ENCODE measurements around the gene NFIX.

The NFIX gene

DNA sequence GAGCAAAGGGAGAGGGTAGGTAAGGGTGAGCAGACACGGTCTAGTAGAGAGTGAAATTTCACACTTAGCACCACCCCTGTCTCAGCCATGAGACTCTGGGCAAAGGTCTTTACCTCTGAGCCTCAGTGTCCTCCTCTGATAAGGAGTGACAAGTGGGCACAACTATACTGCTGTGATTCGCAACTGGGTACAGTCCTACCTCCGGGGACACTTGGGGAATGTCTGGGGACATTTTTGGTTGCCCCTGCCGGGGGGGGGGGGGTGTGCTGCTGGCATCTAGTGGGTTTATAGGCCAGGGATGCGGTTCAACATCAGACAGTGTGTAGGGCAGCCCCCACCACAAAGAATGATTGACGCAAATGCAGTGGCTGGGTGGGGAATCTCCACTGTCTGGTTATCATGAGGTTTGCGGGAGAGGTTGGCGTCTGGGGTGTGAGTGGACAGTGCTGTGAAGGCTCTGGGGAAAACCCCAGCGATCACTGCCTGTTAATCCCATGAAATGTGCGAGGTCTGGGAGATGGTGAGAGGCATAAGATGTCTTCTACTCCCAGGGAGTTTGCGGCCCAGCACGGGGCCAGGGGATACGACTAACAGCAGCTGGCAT lies 127.1 kb downstream of the NFIX start:
- no peak for DNase-seq (ENCODE audit: low spot score)

DNA sequence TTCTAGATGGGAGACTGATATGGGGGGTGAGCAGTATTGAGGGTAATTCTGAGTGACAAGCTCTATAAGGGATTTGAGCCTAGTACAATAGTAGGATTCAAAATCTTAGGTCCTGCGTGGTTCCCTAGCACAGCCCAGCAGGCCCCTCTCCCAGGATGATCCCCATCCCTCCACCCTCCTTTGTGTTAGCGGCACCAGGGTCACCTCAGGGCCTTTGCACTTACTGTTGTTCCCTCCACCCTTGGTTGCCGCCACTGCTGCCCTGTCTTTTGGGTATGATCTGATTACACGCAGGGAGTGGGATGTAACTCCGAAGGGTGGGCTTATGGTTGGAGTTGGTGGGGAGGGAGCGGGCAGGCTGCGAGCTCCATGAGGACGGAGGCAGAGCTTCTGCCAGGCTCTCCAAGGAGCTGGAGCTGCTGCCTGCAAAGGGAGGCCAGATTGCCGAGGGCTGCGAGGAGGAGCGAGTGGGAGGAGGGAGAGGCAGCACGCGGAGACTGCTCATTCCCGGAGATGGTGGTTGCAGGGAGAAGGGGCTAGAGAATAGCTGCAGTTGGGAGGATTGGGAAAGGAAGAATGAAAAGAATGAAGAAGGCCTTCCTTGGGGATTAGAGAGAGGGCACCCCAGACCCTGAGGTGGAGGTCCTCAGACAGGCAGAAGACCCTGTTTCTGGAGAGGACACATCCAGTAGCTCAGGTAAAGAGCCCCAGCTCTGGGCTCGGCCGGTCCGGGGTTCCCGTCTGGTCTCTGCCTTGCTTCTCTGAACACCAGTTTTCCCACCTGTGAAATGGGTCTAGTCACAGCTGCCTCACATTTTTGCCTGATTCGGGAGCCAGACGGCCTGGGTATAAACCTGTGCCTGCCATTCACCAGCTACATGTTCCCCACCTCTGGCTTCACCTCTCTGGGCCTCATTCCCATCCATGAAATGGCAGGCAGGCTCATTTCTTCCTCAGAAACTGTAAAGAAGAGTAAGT lies 128.0 kb downstream of the NFIX start:
- DNase-seq (ENCODE audit: low spot score), result no peak

DNA sequence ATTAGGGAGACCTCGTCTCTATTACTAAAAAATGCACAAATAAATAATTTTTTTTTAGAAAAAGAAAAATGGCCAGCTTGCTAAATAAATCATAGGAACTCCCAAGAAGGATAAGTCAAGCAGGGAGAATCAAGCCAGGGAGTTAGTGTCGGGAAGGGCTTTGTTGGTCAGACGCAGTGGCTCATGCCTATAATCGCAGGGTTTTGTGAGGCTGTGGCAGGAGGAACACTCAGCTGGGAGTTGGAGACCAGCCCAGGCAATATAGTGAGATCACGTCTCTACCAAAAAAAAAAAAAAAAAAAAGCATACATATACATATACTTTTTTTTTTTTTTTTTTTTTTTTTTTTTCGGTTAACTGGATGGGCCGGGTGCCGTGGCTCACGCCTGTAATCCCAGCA lies 131.8 kb downstream of the NFIX start:
- DNase-seq (ENCODE audit: low spot score), result no peak

DNA sequence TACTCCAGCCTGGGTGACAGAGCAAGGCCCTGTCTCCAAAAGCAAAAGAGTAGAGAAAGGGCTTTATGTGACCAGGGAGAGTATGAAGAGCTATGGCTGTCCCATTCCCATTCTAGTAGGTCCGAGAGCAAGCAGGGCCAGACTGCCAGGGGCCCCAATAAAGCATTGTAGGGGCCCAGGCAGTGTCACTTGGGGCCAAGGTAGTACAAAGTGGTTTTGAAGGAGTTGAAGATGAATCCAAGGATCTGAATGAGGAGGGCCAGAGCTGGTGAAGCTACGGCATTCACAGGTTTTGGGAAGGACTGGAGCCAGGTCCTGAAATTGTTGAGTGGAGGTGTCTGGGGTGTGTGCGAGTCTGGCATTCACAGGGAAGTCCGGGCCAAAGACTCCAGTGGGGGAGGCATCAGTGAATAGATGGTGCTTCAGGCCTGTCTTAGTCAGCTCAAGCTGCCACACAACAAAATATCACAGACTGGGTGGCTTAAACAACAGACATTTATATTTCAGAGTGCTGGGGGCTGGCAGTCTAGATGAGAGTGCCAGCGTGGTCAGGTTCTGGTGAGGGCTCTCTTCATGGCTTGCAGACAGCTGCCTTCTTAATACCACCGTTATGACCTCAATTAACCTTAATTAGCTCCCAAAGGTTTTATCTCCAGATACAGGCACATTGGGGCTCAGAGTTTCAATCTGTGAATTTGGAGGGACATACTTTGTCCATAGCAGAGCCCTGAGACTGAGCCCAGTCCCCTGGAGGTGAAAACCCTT lies 132.7 kb downstream of the NFIX start:
- DNase-seq (ENCODE audit: low spot score), result no peak

DNA sequence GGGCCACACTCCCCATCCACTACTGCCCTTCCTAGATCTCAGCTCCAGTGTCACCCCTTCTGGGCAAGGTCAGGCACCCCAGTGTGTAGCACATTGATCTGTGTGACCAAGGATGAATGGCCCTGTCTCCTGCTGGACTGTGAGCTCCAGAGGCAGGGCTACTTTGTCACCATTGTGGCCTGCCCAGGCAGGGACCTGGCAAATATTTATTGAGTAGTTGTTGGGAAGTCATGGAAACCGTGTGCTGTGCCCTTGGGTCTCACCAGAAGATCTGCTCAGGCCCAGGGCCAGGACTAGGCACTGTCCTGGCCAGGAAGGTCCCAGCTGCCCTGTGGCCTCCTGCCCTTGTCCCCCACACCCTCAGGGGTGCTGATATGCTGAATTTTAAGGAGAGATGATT lies 133.3 kb downstream of the NFIX start:
- DNase-seq (ENCODE audit: low spot score), result no peak

DNA sequence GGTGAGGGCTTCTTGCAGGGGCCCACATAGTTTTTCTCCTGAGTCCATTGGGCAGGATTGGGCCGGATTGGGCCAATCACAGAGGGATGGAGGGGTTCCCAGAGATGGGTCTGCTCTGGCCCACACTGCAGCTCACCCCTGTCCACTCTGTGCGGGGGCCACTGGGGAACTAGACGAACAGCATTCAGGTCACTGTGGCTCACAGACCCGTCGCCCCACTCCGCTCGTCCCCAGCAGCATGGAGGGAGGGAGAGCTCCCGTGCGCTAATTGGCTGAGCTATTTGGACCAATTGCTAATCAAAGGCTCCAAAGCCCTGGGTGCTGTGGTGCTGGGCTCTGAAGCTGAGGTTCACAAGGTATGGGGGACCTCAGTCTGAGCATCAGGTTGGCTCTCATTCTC lies 134.1 kb downstream of the NFIX start:
- DNase-seq (ENCODE audit: low spot score), result no peak

DNA sequence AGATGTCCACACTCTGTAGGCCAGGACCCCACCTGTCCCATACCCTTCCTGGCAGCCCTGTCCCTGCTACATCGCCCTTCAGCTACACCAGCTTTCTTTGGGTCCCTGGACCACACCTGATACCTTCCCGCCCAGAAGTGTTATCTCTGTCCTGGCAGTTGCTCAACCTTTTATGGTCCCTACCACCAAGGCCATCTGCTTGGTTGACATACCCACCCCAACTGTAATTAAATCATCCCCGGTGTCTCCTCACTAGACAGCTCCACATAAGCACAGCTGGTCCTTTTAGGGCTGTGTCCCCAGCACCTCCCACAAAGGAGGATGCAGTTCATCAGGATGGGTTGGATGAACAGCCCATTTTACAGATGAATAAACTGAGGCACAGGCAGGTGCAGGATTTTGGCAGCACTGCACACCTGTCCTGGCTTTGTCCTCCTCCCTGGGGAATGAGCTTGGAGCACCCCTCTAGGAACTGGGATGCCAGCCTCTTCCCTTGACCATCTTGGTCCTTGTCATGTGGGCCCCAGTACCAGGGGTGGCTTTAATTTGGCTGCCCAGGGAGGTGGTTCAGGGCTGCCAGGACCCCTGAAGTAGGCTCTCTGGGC lies 135.7 kb downstream of the NFIX start:
- DNase-seq (ENCODE audit: low spot score), result no peak

DNA sequence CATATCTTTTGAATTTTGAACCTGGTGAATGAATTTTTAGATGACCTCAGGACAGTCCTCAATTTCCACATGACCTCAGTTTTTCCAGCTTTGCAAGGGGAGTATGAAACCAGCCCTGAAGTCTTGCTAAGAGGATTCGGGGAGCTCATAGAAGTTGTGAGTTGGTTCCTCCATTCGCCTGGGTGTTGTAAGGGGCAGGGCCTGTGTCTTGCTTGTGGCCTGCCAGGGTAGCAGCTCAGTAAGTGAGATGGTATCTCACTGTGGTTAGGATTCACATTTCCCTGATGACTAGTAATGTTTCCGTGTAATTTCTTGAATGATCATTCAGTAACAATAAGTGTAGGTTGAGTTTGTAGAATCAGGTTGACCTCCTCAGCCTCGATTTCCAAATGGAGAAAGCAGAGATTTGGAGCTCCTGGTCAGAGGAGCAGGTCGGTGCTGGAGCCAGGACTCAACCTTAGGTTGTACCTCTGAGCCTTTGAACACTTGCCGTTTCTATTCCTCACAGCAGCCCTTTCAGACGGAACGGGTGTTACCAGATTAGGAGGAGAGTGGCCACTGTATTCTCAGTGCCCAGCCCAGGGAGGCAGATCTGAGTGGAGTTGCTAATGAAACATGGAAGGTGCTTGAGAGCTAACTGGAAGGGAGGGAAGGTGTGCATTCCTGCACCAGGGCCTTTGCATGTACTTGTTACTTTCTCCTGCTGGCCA lies 137.4 kb downstream of the NFIX start:
- no peak for DNase-seq (ENCODE audit: low spot score)

DNA sequence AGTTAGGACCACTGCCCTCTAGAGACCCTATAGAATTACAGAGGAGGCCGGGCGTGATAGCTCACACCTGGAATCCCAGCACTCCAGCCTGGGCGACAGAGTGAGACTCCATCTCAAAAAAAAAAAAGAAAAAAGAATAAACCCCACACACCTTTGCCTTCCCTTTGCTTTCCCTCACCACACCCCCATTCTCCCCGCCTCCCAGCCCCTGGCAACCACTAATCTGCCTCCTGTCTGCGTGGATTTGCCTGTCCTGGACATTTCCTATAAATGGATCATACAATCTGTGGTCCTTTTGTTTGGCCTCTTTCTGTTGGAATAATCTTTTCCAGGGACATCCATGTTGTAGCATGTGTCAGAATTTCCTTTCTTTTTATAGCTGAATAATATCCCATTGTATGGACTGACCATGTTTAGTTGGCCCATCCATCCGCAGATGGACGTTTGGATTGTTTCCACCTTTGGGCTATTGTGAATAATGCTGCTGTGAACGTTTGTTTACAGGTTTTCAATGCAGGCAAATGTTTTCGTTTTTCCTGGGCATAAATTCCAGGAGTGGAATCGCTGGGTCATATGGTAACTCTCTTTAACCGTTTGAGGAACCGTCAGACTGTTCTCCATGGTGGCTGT lies 138.1 kb downstream of the NFIX start:
- no peak for DNase-seq (ENCODE audit: low spot score)

DNA sequence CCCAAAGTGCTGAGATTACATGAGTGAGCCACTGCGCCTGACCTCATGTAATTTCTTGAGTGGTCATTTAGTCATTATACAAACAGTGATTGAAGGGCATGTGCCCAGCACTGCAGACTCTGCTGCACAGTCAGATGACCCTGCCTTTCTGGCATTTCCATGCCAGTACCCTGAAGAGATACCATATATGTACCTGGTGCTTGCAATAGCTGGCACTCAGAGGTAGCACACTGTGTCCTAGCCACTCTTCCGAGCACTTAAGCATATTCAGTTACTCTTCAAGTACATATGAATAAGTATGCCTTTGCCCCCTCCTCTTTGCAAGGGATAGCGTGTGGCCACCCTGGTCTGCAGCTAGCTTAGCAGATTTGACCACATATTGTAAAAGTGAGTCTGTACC lies 139.4 kb downstream of the NFIX start:
- DNase-seq (ENCODE audit: low spot score), result no peak

DNA sequence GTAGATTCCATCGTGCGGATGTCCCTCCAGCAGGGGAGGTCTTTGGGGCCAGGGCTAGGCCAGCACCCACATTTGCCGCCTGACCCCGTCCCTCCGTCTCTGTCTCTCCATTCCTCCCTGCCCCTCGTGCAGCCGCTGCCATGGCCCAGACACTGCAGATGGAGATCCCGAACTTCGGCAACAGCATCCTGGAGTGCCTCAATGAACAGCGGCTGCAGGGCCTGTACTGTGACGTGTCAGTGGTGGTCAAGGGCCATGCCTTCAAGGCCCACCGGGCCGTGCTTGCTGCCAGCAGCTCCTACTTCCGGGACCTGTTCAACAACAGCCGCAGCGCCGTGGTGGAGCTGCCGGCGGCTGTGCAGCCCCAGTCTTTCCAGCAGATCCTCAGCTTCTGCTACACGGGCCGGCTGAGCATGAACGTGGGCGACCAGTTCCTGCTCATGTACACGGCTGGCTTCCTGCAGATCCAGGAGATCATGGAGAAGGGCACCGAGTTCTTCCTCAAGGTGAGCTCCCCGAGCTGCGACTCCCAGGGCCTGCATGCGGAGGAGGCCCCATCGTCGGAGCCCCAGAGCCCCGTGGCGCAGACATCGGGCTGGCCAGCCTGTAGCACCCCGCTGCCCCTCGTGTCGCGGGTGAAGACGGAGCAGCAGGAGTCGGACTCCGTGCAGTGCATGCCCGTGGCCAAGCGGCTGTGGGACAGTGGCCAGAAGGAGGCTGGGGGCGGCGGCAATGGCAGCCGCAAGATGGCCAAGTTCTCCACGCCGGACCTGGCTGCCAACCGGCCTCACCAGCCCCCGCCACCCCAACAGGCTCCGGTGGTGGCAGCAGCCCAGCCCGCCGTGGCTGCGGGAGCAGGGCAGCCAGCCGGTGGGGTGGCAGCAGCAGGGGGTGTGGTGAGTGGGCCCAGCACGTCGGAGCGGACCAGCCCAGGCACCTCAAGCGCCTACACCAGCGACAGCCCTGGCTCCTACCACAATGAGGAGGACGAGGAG lies 140.1 kb downstream of the NFIX start:
- no peak for DNase-seq (ENCODE audit: low spot score)

DNA sequence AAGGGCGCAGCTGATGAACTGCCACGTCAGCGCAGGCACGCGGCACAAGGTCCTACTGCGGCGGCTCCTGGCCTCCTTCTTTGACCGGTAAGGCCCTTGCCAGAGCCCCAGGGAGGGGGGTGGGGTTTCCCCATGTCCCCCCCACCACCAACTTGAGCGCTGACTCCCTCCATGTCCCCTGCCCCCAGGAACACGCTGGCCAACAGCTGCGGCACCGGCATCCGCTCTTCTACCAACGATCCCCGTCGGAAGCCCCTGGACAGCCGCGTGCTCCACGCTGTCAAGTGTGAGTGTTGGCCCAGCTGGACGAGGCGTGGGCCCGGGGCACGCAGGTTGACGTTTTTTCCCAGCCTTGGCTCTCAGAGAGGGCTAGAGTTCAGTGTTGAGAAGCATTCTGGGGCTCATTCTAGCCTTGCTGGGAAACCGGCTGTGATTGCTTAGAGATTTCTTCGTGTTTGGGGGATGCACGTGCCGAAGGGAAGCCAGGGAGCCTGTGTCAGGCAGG lies 142.1 kb downstream of the NFIX start:
- no peak for DNase-seq (ENCODE audit: low spot score)

DNA sequence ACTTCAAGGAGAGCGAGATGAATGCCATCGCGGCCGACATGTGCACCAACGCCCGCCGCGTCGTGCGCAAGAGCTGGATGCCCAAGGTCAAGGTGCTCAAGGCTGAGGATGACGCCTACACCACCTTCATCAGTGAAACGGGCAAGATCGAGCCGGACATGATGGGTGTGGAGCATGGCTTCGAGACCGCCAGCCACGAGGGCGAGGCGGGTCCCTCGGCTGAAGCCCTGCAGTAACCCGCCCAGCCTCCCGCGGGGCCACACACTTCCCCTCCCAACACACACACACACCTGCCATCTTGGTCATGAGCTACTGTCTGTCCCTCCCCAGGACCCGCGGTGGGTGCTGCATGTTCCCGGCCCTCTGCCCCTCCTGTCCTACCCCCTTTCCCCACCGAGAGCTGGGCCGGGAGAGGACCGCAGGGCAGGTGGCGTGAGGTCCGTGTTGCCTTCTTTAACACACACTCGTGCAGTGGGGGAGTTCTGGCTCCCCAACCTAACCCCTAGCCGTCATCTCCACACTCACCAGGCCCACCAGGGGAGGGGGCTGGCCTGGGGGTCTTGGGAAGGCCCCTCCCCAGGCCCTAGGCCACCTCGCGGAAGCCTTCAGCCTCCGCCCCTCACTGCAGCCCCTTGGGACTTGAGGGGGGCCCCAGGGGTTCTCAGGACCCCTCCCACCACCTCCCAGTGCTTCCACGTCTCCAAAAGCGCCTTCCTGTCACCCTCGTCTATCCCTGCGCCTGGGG lies 143.1 kb downstream of the NFIX start:
- no peak for DNase-seq (ENCODE audit: low spot score)

DNA sequence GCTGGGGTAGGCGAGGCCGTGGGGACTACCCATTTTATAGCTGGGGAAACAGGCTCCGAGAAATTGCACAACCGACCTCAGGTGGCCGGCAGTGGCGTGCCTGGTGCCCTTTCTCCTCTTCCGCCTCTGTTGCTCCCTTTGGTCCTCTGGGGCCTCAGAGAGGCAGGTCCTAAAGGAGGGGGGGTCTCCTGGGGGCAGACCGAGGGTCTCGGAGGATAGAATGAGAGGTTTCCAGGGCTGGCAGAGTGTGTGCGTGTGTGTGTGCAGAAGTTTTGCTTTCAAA lies 143.6 kb downstream of the NFIX start:
- no peak for DNase-seq (ENCODE audit: low spot score)

DNA sequence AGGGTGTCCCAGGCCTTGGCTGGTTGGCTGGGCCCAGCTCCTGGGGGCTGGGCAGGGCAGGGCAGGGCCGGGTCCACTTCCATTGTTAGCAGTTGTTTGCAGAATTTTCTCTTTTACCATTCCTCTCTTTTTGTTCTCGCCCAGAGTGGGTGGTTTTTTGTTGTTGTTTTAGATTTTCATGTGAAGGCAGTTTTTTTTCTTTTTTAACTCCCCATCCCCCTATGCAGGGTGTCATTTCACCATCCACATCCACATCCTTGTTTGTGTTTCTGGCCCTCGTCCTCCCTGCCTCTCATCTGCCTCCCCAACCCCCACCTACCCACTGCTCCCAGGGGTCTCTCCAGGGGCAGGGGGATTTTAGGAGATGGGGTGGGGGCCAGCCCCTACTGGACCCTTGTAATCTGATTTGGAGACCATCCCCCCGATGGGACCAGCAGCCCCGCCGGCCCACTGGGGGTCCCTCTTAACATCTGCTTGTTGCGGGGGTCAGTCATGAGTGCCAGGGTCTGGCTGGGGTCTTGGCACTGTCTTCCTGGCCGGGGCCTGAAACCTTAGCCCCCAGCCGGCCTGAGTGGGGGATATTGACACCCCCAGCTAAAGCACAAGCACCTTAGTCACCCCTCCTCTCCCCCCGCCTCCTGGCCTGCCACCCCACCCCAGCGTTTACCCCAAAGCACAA lies 144.5 kb downstream of the NFIX start:
- no peak for DNase-seq (ENCODE audit: low spot score)

DNA sequence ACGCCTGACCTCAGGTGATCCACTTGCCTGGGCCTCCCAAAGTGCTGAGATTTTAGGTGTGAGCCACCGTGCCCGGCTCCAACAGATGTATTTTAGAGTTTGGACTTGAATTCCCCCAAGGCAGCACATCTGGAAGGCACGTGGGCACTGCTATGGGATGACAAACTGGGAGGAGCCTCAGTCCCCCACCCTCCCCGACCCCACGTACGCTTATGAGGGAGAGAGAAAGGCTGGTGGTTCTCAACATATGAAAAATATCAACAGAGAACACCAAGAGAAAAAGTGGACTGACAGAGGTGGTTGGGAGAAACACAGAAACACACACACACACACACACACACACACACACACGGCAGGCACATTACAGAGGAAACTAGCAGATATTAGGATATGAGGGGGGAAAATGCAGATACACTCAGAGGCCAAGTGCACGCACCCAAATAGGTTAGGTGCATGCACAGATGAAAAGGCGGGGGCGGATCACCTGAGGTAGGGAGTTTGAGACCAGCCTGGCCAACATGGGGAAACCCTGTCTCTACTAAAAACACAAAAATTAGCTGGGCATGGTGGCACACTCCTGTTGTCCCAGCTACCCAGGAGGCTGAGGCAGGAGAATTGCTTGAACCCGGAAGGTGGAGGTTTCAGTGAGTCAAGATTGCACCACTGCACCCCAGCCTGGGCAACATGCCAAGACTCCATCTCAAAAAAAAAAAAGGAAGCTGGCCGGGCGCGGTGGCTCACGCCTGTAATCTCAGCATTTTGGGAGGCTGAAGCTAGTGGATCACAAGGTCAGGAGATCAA lies 151.7 kb downstream of the NFIX start:
- DNase-seq (ENCODE audit: low spot score), result no peak
